HEK293 (cell line): ENCODE measurements around the gene FLOT2.

Experiments used
- KLF1 ChIP-seq: fragments of 450-650 bp; formaldehyde crosslinking; IDR thresholded peaks from 2 replicates; pipeline ENCODE4 v1.5.1; 2016; ENCODE audit warnings: missing biosample characterization, missing genetic modification characterization
- KLF9 ChIP-seq: fragments of 450-650 bp; formaldehyde crosslinking; IDR thresholded peaks from 2 replicates; pipeline ENCODE4 v1.5.1; 2016; ENCODE audit warnings: missing biosample characterization, missing genetic modification characterization, low read depth
- MEIS1 ChIP-seq: sonication (generic); formaldehyde crosslinking; IDR thresholded peaks from 2 replicates; pipeline ENCODE4 v1.8.1; 2022; ENCODE audit warnings: missing genetic modification reagents, mild to moderate bottlenecking, borderline replicate concordance
- MZF1 ChIP-seq: fragments of 450-650 bp; formaldehyde crosslinking; IDR thresholded peaks from 2 replicates; pipeline ENCODE4 v1.5.1; 2017; ENCODE audit warnings: missing biosample characterization, missing genetic modification characterization, borderline replicate concordance
- PRDM1 ChIP-seq: fragments of 450-650 bp; formaldehyde crosslinking; IDR thresholded peaks from 2 replicates; pipeline ENCODE4; 2016; ENCODE audit warnings: missing biosample characterization, missing genetic modification characterization
- ZBTB48 ChIP-seq: fragments of 450-650 bp; formaldehyde crosslinking; IDR thresholded peaks from 2 replicates; pipeline ENCODE4 v1.5.1; 2016; ENCODE audit warnings: missing biosample characterization, missing genetic modification characterization
- ZBTB7A ChIP-seq: fragments of 450-650 bp; formaldehyde crosslinking; IDR thresholded peaks from 2 replicates; pipeline ENCODE4 v1.5.1; 2016; ENCODE audit warnings: low read depth, missing biosample characterization, missing genetic modification characterization
- ZBTB8A ChIP-seq: fragments of 450-650 bp; formaldehyde crosslinking; IDR thresholded peaks from 2 replicates; pipeline ENCODE4 v1.5.1; 2016; ENCODE audit warnings: missing biosample characterization, missing genetic modification characterization
- ZNF26 ChIP-seq: fragments of 450-650 bp; formaldehyde crosslinking; IDR thresholded peaks from 2 replicates; pipeline ENCODE4 v1.5.1; 2016; ENCODE audit warnings: missing biosample characterization, missing genetic modification characterization
- ZNF449 ChIP-seq: fragments of 450-650 bp; formaldehyde crosslinking; IDR thresholded peaks from 2 replicates; pipeline ENCODE4 v1.5.1; 2017; ENCODE audit warnings: missing biosample characterization, mild to moderate bottlenecking, missing genetic modification characterization, moderate library complexity
- TF ChIP-seq, protein P1 (sequence below): fragments of 450-650 bp; formaldehyde crosslinking; IDR thresholded peaks from 2 replicates; pipeline ENCODE4 v1.5.1; 2016; ENCODE audit warnings: missing biosample characterization, missing genetic modification characterization

DNA sequence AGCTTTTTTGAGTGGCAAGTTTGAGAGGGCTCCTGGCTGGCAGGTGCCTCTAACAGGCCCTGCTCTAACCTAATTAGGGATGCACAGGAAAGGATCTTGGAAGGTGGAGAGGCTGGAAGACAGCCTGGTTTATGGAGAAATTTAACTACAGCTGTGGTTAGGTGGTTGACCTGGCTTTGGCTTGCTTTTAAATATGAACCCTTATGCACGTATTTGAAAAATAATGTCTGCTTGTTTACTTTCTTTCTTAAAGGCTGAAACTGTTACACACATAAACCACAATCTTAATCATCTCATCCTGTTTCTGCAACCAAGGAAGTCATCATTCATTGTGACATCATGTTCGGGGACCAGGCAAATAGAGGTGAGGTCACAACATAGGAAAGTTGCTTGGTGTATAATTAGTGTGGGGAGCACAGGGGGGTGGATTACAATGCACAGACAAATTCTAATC, 28.4 kb upstream of the FLOT2 start:
- no peak for TF ChIP-seq PRDM1 (tag by site-specific recombination)
- TF ChIP-seq ZBTB8A = no peak
- no peak for TF ChIP-seq ZBTB48 (tag by site-specific recombination)
- TF ChIP-seq ZNF449 = no peak
- no peak for TF ChIP-seq KLF9 (tag by site-specific recombination)
- no peak for TF ChIP-seq ZBTB7A (tag by site-specific recombination)
- TF ChIP-seq MEIS1 (CRISPR knock-in tag) = no peak
- no peak for TF ChIP-seq ZNF26 (tag by site-specific recombination)
- TF ChIP-seq MZF1 = no peak
- TF ChIP-seq, protein P1, sequence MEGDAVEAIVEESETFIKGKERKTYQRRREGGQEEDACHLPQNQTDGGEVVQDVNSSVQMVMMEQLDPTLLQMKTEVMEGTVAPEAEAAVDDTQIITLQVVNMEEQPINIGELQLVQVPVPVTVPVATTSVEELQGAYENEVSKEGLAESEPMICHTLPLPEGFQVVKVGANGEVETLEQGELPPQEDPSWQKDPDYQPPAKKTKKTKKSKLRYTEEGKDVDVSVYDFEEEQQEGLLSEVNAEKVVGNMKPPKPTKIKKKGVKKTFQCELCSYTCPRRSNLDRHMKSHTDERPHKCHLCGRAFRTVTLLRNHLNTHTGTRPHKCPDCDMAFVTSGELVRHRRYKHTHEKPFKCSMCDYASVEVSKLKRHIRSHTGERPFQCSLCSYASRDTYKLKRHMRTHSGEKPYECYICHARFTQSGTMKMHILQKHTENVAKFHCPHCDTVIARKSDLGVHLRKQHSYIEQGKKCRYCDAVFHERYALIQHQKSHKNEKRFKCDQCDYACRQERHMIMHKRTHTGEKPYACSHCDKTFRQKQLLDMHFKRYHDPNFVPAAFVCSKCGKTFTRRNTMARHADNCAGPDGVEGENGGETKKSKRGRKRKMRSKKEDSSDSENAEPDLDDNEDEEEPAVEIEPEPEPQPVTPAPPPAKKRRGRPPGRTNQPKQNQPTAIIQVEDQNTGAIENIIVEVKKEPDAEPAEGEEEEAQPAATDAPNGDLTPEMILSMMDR (tag by site-specific recombination) = no peak
- no peak for TF ChIP-seq KLF1 (tag by site-specific recombination)
